Neural cell (in vitro differentiated cells): Measurements from ENCODE around the gene MXD3. TPM values are rescaled to one million over a fixed set of nuclear protein-coding genes. Genes with fewer than 3 reads are reported as not detected.

Experiments
- H2AFZ ChIP-seq: fragments of 200-600, 300-800 bp; sonication (generic), shearing (Covaris generic); 2 replicates; pipeline ENCODE4 v1.6.0; 2014; ENCODE audit warnings: low read depth, mild to moderate bottlenecking, antibody characterized with exemption, low read length, moderate library complexity
- H3F3A ChIP-seq: fragments of 200-600 bp; shearing (Covaris generic); 2 replicates; pipeline ENCODE4 v1.6.1; 2016; ENCODE audit warnings: mild to moderate bottlenecking, moderate library complexity, mixed read lengths, antibody characterized with exemption, low read length; ENCODE audit not compliant: insufficient read depth, poor library complexity, severe bottlenecking
- H3K27ac ChIP-seq: fragments of 200-600, 300-800 bp; sonication (generic), shearing (Covaris generic); 2 replicates; pipeline ENCODE4 v1.5.1; 2014; ENCODE audit warnings: mild to moderate bottlenecking, low read length, moderate library complexity
- H3K27me3 ChIP-seq: fragments of 300-800, 200-600 bp; sonication (generic), shearing (Covaris generic); 2 replicates; pipeline ENCODE4 v1.6.0; 2014; ENCODE audit warnings: mild to moderate bottlenecking, low read depth, low read length, moderate library complexity; ENCODE audit not compliant: insufficient read depth
- H3K36me3 ChIP-seq: fragments of 300-800, 200-600 bp; sonication (generic), shearing (Covaris generic); 2 replicates; pipeline ENCODE4 v1.5.1; 2014; ENCODE audit warnings: mild to moderate bottlenecking, antibody characterized with exemption, low read length, moderate library complexity; ENCODE audit not compliant: insufficient read depth
- H3K4me2 ChIP-seq: fragments of 300-800, 200-600 bp; sonication (generic), shearing (Covaris generic); 2 replicates; pipeline ENCODE4 v1.6.0; 2014; ENCODE audit warnings: mild to moderate bottlenecking, low read length
- H3K4me3 ChIP-seq: fragments of 300-800, 200-600 bp; sonication (generic), shearing (Covaris generic); 2 replicates; pipeline ENCODE4 v1.5.1; 2014; ENCODE audit warnings: mild to moderate bottlenecking, low read length, moderate library complexity
- H3K79me2 ChIP-seq: fragments of 200-600 bp; shearing (Covaris generic); replicated peaks from 2 replicates; pipeline ENCODE4 v1.6.0; 2014; ENCODE audit warnings: mild to moderate bottlenecking, low read length, moderate library complexity; ENCODE audit not compliant: insufficient read depth
- H3K9ac ChIP-seq: fragments of 300-800, 200-600 bp; sonication (generic), shearing (Covaris generic); 2 replicates; pipeline ENCODE4 v1.6.1; 2016; ENCODE audit warnings: mild to moderate bottlenecking, low read length, mixed read lengths
- H3K9me2 ChIP-seq: fragments of 200-600 bp; shearing (Covaris generic); 2 replicates; pipeline ENCODE4 v1.6.1; 2016; ENCODE audit warnings: mild to moderate bottlenecking, low read length, mixed read lengths; ENCODE audit not compliant: insufficient read depth
- H3K9me3 ChIP-seq: fragments of 200-600, 300-800 bp; sonication (generic), shearing (Covaris generic); 2 replicates; pipeline ENCODE4 v1.6.1; 2016; ENCODE audit warnings: mild to moderate bottlenecking, mixed run types, low read length, moderate library complexity, mixed read lengths
- H4K20me1 ChIP-seq: fragments of 200-600 bp; shearing (Covaris generic); 2 replicates; pipeline ENCODE4 v1.6.1; 2016; ENCODE audit warnings: mild to moderate bottlenecking, mixed run types; ENCODE audit not compliant: insufficient read depth
- EP300 ChIP-seq: fragments of 450-650 bp; conservative IDR thresholded peaks from 2 replicates; pipeline ENCODE4 v1.6.1; 2014; ENCODE audit warnings: antibody characterized with exemption, mild to moderate bottlenecking, moderate library complexity; ENCODE audit not compliant: poor library complexity, severe bottlenecking
- EZH2 ChIP-seq: fragments of 200-600, 300-800 bp; shearing (Covaris generic), sonication (generic); IDR thresholded peaks from 2 replicates; pipeline ENCODE4 v1.6.1; 2014; ENCODE audit warnings: antibody characterized with exemption, low read length, borderline replicate concordance, mild to moderate bottlenecking; ENCODE audit not compliant: insufficient read depth, poor library complexity, severe bottlenecking
- MXI1 ChIP-seq: fragments of 450-650 bp; conservative IDR thresholded peaks from 2 replicates; pipeline ENCODE4 v1.6.1; 2014; ENCODE audit warnings: antibody characterized with exemption, mild to moderate bottlenecking; ENCODE audit not compliant: poor library complexity, severe bottlenecking
- POLR2AphosphoS5 ChIP-seq: IDR thresholded peaks from 2 replicates; pipeline ENCODE4 v1.6.1; 2012
- RAD21 ChIP-seq: fragments of 450-650 bp; conservative IDR thresholded peaks from 2 replicates; pipeline ENCODE4 v1.6.1; 2014; ENCODE audit warnings: antibody characterized with exemption, mild to moderate bottlenecking, moderate library complexity
- SMC3 ChIP-seq: fragments of 450-650 bp; conservative IDR thresholded peaks from 2 replicates; pipeline ENCODE4 v1.6.1; 2014; ENCODE audit warnings: antibody characterized with exemption, mild to moderate bottlenecking, moderate library complexity; ENCODE audit not compliant: poor library complexity
- TAF1 ChIP-seq: IDR thresholded peaks from 2 replicates; pipeline ENCODE4 v1.6.1; 2012; ENCODE audit warnings: low read depth
- polyA plus RNA-seq: library from polyadenylated mRNA; depleted of rRNA; stranded (reverse); fragments of >200 nt; gene quantifications from 2 replicates; pipeline ENCODE4 v1.2.3, GENCODE V29; 2014
- TF ChIP-seq, protein P1 (sequence below): IDR thresholded peaks from 2 replicates; pipeline ENCODE4 v1.6.1; 2012; ENCODE audit warnings: borderline replicate concordance
- TF ChIP-seq, protein P2 (sequence below): fragments of 450-650 bp; IDR thresholded peaks from 2 replicates; pipeline ENCODE4 v1.5.1; 2014; ENCODE audit warnings: antibody characterized with exemption, mild to moderate bottlenecking, moderate library complexity; ENCODE audit not compliant: poor library complexity, severe bottlenecking

Gene MXD3
- polyA plus RNA-seq, 1 donor from 2014 or later, result 9.3 TPM

- Histone ChIP-seq H3K36me3 (no peaks in the 10 kb centered on the region), H2AFZ (no peak overlapping the region), H3K27ac (no peak overlapping the region), H3K9ac (no peak overlapping the region), H3F3A (no peaks in the 10 kb centered on the region), H3K9me3 (no peaks in the 10 kb centered on the region), H3K4me3 (no peak overlapping the region), H3K4me2 (no peak overlapping the region), H3K9me2 (no peaks in the 10 kb centered on the region), H3K27me3 (no peaks in the 10 kb centered on the region), H3K79me2 (no peaks in the 10 kb centered on the region), H4K20me1 (no peaks in the 10 kb centered on the region)
- no peak for TF ChIP-seq POLR2AphosphoS5
- no peak for TF ChIP-seq MXI1
- TF ChIP-seq, protein P1, sequence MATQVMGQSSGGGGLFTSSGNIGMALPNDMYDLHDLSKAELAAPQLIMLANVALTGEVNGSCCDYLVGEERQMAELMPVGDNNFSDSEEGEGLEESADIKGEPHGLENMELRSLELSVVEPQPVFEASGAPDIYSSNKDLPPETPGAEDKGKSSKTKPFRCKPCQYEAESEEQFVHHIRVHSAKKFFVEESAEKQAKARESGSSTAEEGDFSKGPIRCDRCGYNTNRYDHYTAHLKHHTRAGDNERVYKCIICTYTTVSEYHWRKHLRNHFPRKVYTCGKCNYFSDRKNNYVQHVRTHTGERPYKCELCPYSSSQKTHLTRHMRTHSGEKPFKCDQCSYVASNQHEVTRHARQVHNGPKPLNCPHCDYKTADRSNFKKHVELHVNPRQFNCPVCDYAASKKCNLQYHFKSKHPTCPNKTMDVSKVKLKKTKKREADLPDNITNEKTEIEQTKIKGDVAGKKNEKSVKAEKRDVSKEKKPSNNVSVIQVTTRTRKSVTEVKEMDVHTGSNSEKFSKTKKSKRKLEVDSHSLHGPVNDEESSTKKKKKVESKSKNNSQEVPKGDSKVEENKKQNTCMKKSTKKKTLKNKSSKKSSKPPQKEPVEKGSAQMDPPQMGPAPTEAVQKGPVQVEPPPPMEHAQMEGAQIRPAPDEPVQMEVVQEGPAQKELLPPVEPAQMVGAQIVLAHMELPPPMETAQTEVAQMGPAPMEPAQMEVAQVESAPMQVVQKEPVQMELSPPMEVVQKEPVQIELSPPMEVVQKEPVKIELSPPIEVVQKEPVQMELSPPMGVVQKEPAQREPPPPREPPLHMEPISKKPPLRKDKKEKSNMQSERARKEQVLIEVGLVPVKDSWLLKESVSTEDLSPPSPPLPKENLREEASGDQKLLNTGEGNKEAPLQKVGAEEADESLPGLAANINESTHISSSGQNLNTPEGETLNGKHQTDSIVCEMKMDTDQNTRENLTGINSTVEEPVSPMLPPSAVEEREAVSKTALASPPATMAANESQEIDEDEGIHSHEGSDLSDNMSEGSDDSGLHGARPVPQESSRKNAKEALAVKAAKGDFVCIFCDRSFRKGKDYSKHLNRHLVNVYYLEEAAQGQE, result no peak
- no peak for TF ChIP-seq EP300
- TF ChIP-seq EZH2, result no peak
- TF ChIP-seq, protein P2, sequence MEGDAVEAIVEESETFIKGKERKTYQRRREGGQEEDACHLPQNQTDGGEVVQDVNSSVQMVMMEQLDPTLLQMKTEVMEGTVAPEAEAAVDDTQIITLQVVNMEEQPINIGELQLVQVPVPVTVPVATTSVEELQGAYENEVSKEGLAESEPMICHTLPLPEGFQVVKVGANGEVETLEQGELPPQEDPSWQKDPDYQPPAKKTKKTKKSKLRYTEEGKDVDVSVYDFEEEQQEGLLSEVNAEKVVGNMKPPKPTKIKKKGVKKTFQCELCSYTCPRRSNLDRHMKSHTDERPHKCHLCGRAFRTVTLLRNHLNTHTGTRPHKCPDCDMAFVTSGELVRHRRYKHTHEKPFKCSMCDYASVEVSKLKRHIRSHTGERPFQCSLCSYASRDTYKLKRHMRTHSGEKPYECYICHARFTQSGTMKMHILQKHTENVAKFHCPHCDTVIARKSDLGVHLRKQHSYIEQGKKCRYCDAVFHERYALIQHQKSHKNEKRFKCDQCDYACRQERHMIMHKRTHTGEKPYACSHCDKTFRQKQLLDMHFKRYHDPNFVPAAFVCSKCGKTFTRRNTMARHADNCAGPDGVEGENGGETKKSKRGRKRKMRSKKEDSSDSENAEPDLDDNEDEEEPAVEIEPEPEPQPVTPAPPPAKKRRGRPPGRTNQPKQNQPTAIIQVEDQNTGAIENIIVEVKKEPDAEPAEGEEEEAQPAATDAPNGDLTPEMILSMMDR, result no peak
- no peak for TF ChIP-seq RAD21
- no peak for TF ChIP-seq SMC3
- no peak for TF ChIP-seq TAF1
These were observed 20.6 kb upstream of the MXD3 start for GRCh38 chr5:177332031-177332895.

GRCh38 chr5:177330991-177331842, 19.5 kb upstream of the MXD3 start:
- Histone ChIP-seq H3K36me3 (no peaks in the 10 kb centered on the region), H2AFZ (no peak overlapping the region), H3K9ac (no peak overlapping the region), H3K27ac (no peak overlapping the region), H4K20me1 (no peaks in the 10 kb centered on the region), H3K9me3 (no peaks in the 10 kb centered on the region), H3K79me2 (no peaks in the 10 kb centered on the region), H3F3A (no peaks in the 10 kb centered on the region), H3K9me2 (no peaks in the 10 kb centered on the region), H3K4me2 (no peak overlapping the region), H3K27me3 (no peaks in the 10 kb centered on the region), H3K4me3 (no peak overlapping the region)
- TF ChIP-seq RAD21, result no peak
- no peak for TF ChIP-seq SMC3
